Heart left ventricle (tissue), 13 donors: ENCODE results near the gene MARK4.

ENCODE experiments used
- CTCF ChIP-seq, 12 donors: fragments of 200-600 bp; sonication (generic) in 4 of 12; IDR thresholded peaks; one replicate each; pipeline versions ENCODE4 v1.5.0 to v1.8.0; 2018 to 2022; ENCODE audit warnings: antibody characterized with exemption in 12 of 12, mild to moderate bottlenecking in 5 of 12
- POLR2A ChIP-seq, 2 donors: fragments of 450-650 bp; IDR thresholded peaks; one replicate each; pipeline ENCODE4 v1.6.1; 2017; ENCODE audit warnings: antibody characterized with exemption in 2 of 2, mild to moderate bottlenecking in 2 of 2, moderate library complexity in 2 of 2
- donor health status: ischemic (EF 13 %, LVEDD 7.1; RV severe dilation, severe dysfunction).
- donor health status: DM: no; HTN: yes; CAD: no.
- donor health status: DM: no; HTN: no; CAD: no.
- donor health status: ischemic (EF 25% LVEDD 6.9; RV normal size, moderate dysfunction).
- donor health status: ischemic (EF 25% LVEDD 5.7; RV mildly dilated, moderate dysfunction).
- donor health status: ischemic (EF 35%, LVEDD 5.7; RV mildly dilated, moderate dysfunction).
- donor health status: nonischemic (EF 11% LVEDD 7.7; RV severe dilation, severe dysfunction).
- donor health status: DM: yes; HTN: yes; CAD: no.
- donor health status: PGD.
- donor health status: ischemic (EF 29% LVEDD 5.4; RV normal size, mild dysfunction).
- donor health status: nonischemic (EF 23%, LVEDD 6.1; RV moderate dilation, normal function).

GRCh38 chr19:45339629-45340028 lies 88.6 kb downstream of the MARK4 start:
- no peak for TF ChIP-seq POLR2A (IDR thresholded peaks at IDR 0.05)
- no peak for TF ChIP-seq CTCF (IDR thresholded peaks at IDR 0.05)
